Glutamatergic neuron (in vitro differentiated cells): ENCODE data around the gene DCAF17. TPM values are rescaled to one million over a fixed set of nuclear protein-coding genes. Genes with fewer than 3 reads are reported as not detected.

Experiments
- DNase-seq: peaks from one replicate; pipeline ENCODE4 v3.0.0; 2022
- H3K27ac Mint-ChIP-seq: one replicate; pipeline ENCODE4 v1.8.0; 2020; ENCODE audit warnings: mild to moderate bottlenecking, mixed read lengths, inconsistent platforms; ENCODE audit not compliant: unreplicated experiment
- H3K27me3 Mint-ChIP-seq: one replicate; pipeline ENCODE4 v1.8.0; 2020; ENCODE audit warnings: mild to moderate bottlenecking, moderate library complexity, mixed read lengths, inconsistent platforms; ENCODE audit not compliant: unreplicated experiment
- H3K36me3 Mint-ChIP-seq: one replicate; pipeline ENCODE4 v1.8.0; 2020; ENCODE audit warnings: mild to moderate bottlenecking, mixed read lengths, inconsistent platforms; ENCODE audit not compliant: unreplicated experiment
- H3K4me1 Mint-ChIP-seq: one replicate; pipeline ENCODE4 v1.8.0; 2020; ENCODE audit warnings: mild to moderate bottlenecking, low read depth, mixed read lengths, inconsistent platforms; ENCODE audit not compliant: unreplicated experiment
- H3K4me3 Mint-ChIP-seq: one replicate; pipeline ENCODE4 v1.8.0; 2020; ENCODE audit warnings: mild to moderate bottlenecking, mixed read lengths, inconsistent platforms; ENCODE audit not compliant: unreplicated experiment
- H3K9me3 Mint-ChIP-seq: one replicate; pipeline ENCODE4 v1.8.0; 2020; ENCODE audit warnings: mild to moderate bottlenecking, moderate library complexity, mixed read lengths, inconsistent platforms; ENCODE audit not compliant: unreplicated experiment
- total RNA-seq: library from RNA; stranded (reverse); fragmentation: NEBNext Ultra II Directional; extraction: Animal tissue kit (Norgen Biotek cat#: 25700); gene quantifications from one replicate; pipeline ENCODE4 v1.2.1, GENCODE V29; 2021; ENCODE audit not compliant: unreplicated experiment
- TF ChIP-seq, protein P1 (sequence below): fragments of 200-600 bp; sonication (generic); IDR thresholded peaks from one replicate; pipeline ENCODE4 v1.5.0; 2021; ENCODE audit not compliant: partially characterized antibody, unreplicated experiment

The DCAF17 gene
- total RNA-seq, 1 donor from 2014 or later, result 17.0 TPM

- H3K4me3 Mint-ChIP-seq, result no peak overlapping the region
- H3K36me3 Mint-ChIP-seq, result no peaks in the 10 kb centered on the region
- TF ChIP-seq, protein P1, sequence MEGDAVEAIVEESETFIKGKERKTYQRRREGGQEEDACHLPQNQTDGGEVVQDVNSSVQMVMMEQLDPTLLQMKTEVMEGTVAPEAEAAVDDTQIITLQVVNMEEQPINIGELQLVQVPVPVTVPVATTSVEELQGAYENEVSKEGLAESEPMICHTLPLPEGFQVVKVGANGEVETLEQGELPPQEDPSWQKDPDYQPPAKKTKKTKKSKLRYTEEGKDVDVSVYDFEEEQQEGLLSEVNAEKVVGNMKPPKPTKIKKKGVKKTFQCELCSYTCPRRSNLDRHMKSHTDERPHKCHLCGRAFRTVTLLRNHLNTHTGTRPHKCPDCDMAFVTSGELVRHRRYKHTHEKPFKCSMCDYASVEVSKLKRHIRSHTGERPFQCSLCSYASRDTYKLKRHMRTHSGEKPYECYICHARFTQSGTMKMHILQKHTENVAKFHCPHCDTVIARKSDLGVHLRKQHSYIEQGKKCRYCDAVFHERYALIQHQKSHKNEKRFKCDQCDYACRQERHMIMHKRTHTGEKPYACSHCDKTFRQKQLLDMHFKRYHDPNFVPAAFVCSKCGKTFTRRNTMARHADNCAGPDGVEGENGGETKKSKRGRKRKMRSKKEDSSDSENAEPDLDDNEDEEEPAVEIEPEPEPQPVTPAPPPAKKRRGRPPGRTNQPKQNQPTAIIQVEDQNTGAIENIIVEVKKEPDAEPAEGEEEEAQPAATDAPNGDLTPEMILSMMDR, result no peak
- H3K27me3 Mint-ChIP-seq, result no peaks in the 10 kb centered on the region
- peaks cover 20% of the 10 kb centered on the region for H3K4me1 Mint-ChIP-seq
- H3K27ac Mint-ChIP-seq, result no peak overlapping the region
- no peak for DNase-seq
- H3K9me3 Mint-ChIP-seq, result no peaks in the 10 kb centered on the region
Measured at GRCh38 chr2:171389780-171390179, 44.2 kb upstream of the DCAF17 start.

DNA sequence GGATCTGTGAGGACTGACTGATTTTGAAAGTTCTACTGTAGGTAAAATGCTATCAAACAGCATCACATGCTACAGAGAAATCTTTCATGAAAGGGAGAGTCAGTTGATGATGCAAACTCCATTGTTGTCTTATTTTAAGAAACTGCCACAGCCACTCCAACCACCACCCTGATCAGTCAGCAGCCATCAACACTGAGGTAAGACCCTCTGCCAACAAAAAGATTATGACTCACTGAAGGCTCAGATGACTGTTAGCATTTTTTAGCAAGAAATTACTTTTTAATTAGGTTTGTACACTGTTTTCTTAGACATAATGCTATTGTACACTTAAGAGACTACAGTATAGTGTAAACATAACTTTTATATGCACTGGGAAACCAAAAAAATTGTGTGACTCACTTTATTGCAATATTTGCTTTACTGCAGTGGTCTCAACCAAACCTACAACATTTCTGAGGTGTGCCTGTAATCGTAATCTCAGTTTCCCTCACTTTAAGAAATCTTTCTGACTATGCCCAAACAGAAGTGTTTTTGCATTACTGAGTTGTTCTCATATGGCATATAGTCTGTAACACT lies 43.0 kb upstream of the DCAF17 start:
- DNase-seq, result no peak
- H3K4me3 Mint-ChIP-seq, result no peak overlapping the region
- no peaks in the 10 kb centered on the region for H3K9me3 Mint-ChIP-seq
- H3K36me3 Mint-ChIP-seq, result no peaks in the 10 kb centered on the region
- TF ChIP-seq, protein P1, result no peak
- H3K4me1 Mint-ChIP-seq, result peaks cover 11% of the 10 kb centered on the region
- H3K27me3 Mint-ChIP-seq, result no peaks in the 10 kb centered on the region
- H3K27ac Mint-ChIP-seq, result no peak overlapping the region

- Mint-ChIP-seq H3K27ac (no peak overlapping the region), H3K36me3 (no peaks in the 10 kb centered on the region), H3K27me3 (no peaks in the 10 kb centered on the region), H3K9me3 (no peaks in the 10 kb centered on the region), H3K4me3 (no peak overlapping the region), H3K4me1 (peaks cover 7% of the 10 kb centered on the region)
- no peak for DNase-seq
- TF ChIP-seq, protein P1, result no peak
Measured at GRCh38 chr2:171391532-171391931, 42.5 kb upstream of the DCAF17 start.

GRCh38 chr2:171393487-171393886 lies 40.5 kb upstream of the DCAF17 start:
- Mint-ChIP-seq H3K36me3 (no peaks in the 10 kb centered on the region), H3K27me3 (no peaks in the 10 kb centered on the region), H3K9me3 (no peaks in the 10 kb centered on the region), H3K27ac (no peak overlapping the region), H3K4me3 (no peak overlapping the region), H3K4me1 (peaks cover 2% of the 10 kb centered on the region)
- DNase-seq, result no peak
- TF ChIP-seq, protein P1, result no peak

- no peaks in the 10 kb centered on the region for H3K9me3 Mint-ChIP-seq
- H3K4me1 Mint-ChIP-seq, result peaks cover 2% of the 10 kb centered on the region
- H3K36me3 Mint-ChIP-seq, result no peaks in the 10 kb centered on the region
- H3K27me3 Mint-ChIP-seq, result no peaks in the 10 kb centered on the region
- H3K4me3 Mint-ChIP-seq, result no peak overlapping the region
- TF ChIP-seq, protein P1, result no peak
- no peak overlapping the region for H3K27ac Mint-ChIP-seq
- no peak for DNase-seq
Measured at GRCh38 chr2:171394164-171394740, 39.8 kb upstream of the DCAF17 start.
